HepG2 (cell line): ENCODE data around the gene WDR59. TPM values are rescaled to one million over a fixed set of nuclear protein-coding genes. Genes with fewer than 3 reads are reported as not detected.

Experiments
- HMG20B ChIP-seq: conservative IDR thresholded peaks from 2 replicates; pipeline ENCODE4 v1.6.1; 2016; ENCODE audit warnings: missing genetic modification reagents, missing compliant biosample characterization
- KDM2A ChIP-seq: sonication (generic); formaldehyde crosslinking; IDR thresholded peaks from 2 replicates; pipeline ENCODE4 v1.4.0; 2020; ENCODE audit warnings: low read depth, missing genetic modification reagents, borderline replicate concordance
- SIX1 ChIP-seq: sonication (generic); formaldehyde crosslinking; IDR thresholded peaks from 2 replicates; pipeline ENCODE4 v1.4.0; 2020; ENCODE audit warnings: missing genetic modification reagents, borderline replicate concordance
- SMYD3 ChIP-seq: sonication (generic); formaldehyde crosslinking; IDR thresholded peaks from 2 replicates; pipeline ENCODE4 v1.8.1; 2023; ENCODE audit warnings: mild to moderate bottlenecking, missing genetic modification reagents
- SNRNP70 ChIP-seq: fragments of 200-400 bp; formaldehyde crosslinking; IDR thresholded peaks from 2 replicates; pipeline ENCODE4 v1.6.1; 2017; ENCODE audit warnings: mild to moderate bottlenecking, low read depth, low read length, moderate library complexity
- THAP11 ChIP-seq: IDR thresholded peaks from 2 replicates; pipeline ENCODE4 v1.6.1; 2016; ENCODE audit warnings: missing biosample characterization, missing genetic modification reagents
- ZNF367 ChIP-seq: sonication (generic); formaldehyde crosslinking; IDR thresholded peaks from 2 replicates; pipeline ENCODE4 v1.4.0; 2020; ENCODE audit warnings: missing genetic modification reagents, borderline replicate concordance
- ZNF775 ChIP-seq: sonication (generic); formaldehyde crosslinking; IDR thresholded peaks from 2 replicates; pipeline ENCODE4 v1.4.0; 2020; ENCODE audit warnings: missing genetic modification reagents, mild to moderate bottlenecking, moderate library complexity, borderline replicate concordance
- ZSCAN31 ChIP-seq: sonication (generic); formaldehyde crosslinking; IDR thresholded peaks from 2 replicates; pipeline ENCODE4 v1.5.0; 2020; ENCODE audit warnings: low read depth, mild to moderate bottlenecking, missing genetic modification reagents
- polyA plus RNA-seq, 8 experiments: library from polyadenylated mRNA; depleted of rRNA in 3 of 8; stranded (reverse) in 7 of 8; unstranded in 1 of 8; fragments of >200 nt; fragmentation: Illumina TruSeq in 4 of 8; extraction: Trizol in 4 of 8; gene quantifications; 2 replicates each; pipeline versions ENCODE4 v1.2.1 to v1.2.3, GENCODE V29; 2011 to 2016; ENCODE audit warnings: low read depth in 4 of 8, missing spikeins in 1 of 8, mixed read lengths in 1 of 8; ENCODE audit not compliant: insufficient read depth in 1 of 8
- total RNA-seq, 5 experiments: library from RNA; depleted of rRNA; stranded (reverse); fragments of >200 nt; fragmentation: Illumina TruSeq; extraction: Trizol; gene quantifications; 2 replicates each; pipeline ENCODE4 v1.2.3, GENCODE V29; 2016; ENCODE audit warnings: low read depth in 1 of 5
- TF ChIP-seq, protein P1 (sequence below): sonication (generic); formaldehyde crosslinking; IDR thresholded peaks from 2 replicates; pipeline ENCODE4 v1.4.0; 2020; ENCODE audit warnings: missing genetic modification reagents, low read depth, mild to moderate bottlenecking, borderline replicate concordance
- TF ChIP-seq, protein P2 (sequence below): sonication (generic); formaldehyde crosslinking; IDR thresholded peaks from 2 replicates; pipeline ENCODE4 v1.5.0; 2020; ENCODE audit warnings: missing genetic modification reagents
- TF ChIP-seq, protein P3 (sequence below): sonication (generic); formaldehyde crosslinking; conservative IDR thresholded peaks from 2 replicates; pipeline ENCODE4 v1.4.0; 2020; ENCODE audit warnings: missing genetic modification reagents
- TF ChIP-seq, protein P4 (sequence below): sonication (generic); formaldehyde crosslinking; IDR thresholded peaks from 2 replicates; pipeline ENCODE4 v1.5.1; 2020; ENCODE audit warnings: missing genetic modification reagents, mild to moderate bottlenecking, borderline replicate concordance
- TF ChIP-seq, protein P5 (sequence below): sonication (generic); formaldehyde crosslinking; IDR thresholded peaks from 2 replicates; pipeline ENCODE4 v1.4.0; 2020; ENCODE audit warnings: missing genetic modification reagents
- TF ChIP-seq, protein P6 (sequence below): sonication (generic); formaldehyde crosslinking; IDR thresholded peaks from 2 replicates; pipeline ENCODE4 v1.5.0; 2020; ENCODE audit warnings: mild to moderate bottlenecking, missing genetic modification reagents
- TF ChIP-seq, protein P7 (sequence below): sonication (generic); formaldehyde crosslinking; IDR thresholded peaks from 2 replicates; pipeline ENCODE4 v1.5.0; 2020; ENCODE audit warnings: mild to moderate bottlenecking, missing genetic modification reagents

WDR59 gene
- total and polyA plus RNA-seq, 2 of the 13 experiments (the other 11 are each of a cell fraction or from before 2014, with no cell fraction given): 65.2 to 306 TPM

DNA sequence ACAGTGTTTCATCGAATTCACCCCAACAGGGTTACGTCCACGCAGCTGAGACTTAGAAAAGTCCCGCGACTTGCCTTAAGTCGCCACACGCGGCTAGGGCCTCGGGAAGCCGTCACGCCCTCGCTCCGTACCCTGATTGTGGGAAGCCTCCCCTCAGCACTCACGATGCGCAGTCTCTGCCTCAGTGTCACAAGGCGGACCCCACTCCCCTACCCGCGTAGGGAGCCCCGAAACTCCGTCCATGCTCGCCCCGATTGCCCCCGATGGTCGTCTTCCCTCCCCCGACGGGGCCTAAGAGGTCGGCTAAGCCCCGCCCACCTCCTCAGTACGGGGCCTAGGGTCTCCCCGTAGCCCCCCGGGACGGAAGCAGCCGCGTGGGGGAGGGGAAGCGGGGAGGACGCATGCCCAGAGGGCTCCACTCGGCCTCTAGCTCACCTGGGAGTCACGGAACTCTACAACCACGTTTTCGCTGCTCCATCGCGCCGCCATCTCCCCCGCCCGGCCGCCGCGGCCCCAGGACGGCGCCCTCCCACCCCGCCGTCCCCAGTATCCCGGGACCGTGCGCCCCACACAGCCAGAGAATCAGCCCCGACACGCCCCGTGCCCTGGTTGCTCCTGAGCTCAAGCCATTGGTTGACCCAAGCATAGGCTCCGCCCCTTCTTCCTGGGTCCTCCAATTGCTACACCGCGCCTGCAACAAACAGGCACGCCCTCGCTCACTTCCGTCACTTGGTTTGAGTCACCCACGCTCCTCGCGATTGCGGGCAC lies at the start of gene WDR59 (continued):
- TF ChIP-seq, protein P1, sequence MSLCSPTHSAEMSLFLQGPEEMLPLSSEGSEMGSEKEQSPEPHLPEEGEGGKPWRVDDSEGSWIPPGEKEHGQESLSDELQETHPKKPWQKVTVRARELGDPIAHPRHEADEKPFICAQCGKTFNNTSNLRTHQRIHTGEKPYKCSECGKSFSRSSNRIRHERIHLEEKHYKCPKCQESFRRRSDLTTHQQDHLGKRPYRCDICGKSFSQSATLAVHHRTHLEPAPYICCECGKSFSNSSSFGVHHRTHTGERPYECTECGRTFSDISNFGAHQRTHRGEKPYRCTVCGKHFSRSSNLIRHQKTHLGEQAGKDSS (CRISPR knock-in tag): no peak
- TF ChIP-seq HMG20B (CRISPR knock-in tag) (0 out of 2 replicates have a peak, but pooled peaks have one; percentile 36), SMYD3 (CRISPR knock-in tag) (no peak), KDM2A (CRISPR knock-in tag) (peak; percentile 95), ZNF367 (peak; percentile 70; the same call in 1 of the 2 replicates), ZSCAN31 (CRISPR knock-in tag) (no peak), THAP11 (CRISPR knock-in tag) (peak; percentile 98), SNRNP70 (no peak), ZNF775 (CRISPR knock-in tag) (0 out of 2 replicates have a peak, but pooled peaks have one; percentile 45), SIX1 (CRISPR knock-in tag) (no peak)
- TF ChIP-seq, protein P2, sequence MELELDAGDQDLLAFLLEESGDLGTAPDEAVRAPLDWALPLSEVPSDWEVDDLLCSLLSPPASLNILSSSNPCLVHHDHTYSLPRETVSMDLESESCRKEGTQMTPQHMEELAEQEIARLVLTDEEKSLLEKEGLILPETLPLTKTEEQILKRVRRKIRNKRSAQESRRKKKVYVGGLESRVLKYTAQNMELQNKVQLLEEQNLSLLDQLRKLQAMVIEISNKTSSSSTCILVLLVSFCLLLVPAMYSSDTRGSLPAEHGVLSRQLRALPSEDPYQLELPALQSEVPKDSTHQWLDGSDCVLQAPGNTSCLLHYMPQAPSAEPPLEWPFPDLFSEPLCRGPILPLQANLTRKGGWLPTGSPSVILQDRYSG (CRISPR knock-in tag): 0 out of 2 replicates have a peak, but pooled peaks have one; percentile 36
- TF ChIP-seq, protein P3, sequence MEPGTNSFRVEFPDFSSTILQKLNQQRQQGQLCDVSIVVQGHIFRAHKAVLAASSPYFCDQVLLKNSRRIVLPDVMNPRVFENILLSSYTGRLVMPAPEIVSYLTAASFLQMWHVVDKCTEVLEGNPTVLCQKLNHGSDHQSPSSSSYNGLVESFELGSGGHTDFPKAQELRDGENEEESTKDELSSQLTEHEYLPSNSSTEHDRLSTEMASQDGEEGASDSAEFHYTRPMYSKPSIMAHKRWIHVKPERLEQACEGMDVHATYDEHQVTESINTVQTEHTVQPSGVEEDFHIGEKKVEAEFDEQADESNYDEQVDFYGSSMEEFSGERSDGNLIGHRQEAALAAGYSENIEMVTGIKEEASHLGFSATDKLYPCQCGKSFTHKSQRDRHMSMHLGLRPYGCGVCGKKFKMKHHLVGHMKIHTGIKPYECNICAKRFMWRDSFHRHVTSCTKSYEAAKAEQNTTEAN (CRISPR knock-in tag): no peak
- TF ChIP-seq, protein P4, sequence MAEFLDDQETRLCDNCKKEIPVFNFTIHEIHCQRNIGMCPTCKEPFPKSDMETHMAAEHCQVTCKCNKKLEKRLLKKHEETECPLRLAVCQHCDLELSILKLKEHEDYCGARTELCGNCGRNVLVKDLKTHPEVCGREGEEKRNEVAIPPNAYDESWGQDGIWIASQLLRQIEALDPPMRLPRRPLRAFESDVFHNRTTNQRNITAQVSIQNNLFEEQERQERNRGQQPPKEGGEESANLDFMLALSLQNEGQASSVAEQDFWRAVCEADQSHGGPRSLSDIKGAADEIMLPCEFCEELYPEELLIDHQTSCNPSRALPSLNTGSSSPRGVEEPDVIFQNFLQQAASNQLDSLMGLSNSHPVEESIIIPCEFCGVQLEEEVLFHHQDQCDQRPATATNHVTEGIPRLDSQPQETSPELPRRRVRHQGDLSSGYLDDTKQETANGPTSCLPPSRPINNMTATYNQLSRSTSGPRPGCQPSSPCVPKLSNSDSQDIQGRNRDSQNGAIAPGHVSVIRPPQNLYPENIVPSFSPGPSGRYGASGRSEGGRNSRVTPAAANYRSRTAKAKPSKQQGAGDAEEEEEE (CRISPR knock-in tag): peak; percentile 77; the same call in 1 of the 2 replicates
- TF ChIP-seq, protein P5, sequence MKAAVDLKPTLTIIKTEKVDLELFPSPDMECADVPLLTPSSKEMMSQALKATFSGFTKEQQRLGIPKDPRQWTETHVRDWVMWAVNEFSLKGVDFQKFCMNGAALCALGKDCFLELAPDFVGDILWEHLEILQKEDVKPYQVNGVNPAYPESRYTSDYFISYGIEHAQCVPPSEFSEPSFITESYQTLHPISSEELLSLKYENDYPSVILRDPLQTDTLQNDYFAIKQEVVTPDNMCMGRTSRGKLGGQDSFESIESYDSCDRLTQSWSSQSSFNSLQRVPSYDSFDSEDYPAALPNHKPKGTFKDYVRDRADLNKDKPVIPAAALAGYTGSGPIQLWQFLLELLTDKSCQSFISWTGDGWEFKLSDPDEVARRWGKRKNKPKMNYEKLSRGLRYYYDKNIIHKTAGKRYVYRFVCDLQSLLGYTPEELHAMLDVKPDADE (CRISPR knock-in tag): no peak
- TF ChIP-seq, protein P6, sequence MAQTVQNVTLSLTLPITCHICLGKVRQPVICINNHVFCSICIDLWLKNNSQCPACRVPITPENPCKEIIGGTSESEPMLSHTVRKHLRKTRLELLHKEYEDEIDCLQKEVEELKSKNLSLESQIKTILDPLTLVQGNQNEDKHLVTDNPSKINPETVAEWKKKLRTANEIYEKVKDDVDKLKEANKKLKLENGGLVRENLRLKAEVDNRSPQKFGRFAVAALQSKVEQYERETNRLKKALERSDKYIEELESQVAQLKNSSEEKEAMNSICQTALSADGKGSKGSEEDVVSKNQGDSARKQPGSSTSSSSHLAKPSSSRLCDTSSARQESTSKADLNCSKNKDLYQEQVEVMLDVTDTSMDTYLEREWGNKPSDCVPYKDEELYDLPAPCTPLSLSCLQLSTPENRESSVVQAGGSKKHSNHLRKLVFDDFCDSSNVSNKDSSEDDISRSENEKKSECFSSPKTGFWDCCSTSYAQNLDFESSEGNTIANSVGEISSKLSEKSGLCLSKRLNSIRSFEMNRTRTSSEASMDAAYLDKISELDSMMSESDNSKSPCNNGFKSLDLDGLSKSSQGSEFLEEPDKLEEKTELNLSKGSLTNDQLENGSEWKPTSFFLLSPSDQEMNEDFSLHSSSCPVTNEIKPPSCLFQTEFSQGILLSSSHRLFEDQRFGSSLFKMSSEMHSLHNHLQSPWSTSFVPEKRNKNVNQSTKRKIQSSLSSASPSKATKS: no peak
- TF ChIP-seq, protein P7, sequence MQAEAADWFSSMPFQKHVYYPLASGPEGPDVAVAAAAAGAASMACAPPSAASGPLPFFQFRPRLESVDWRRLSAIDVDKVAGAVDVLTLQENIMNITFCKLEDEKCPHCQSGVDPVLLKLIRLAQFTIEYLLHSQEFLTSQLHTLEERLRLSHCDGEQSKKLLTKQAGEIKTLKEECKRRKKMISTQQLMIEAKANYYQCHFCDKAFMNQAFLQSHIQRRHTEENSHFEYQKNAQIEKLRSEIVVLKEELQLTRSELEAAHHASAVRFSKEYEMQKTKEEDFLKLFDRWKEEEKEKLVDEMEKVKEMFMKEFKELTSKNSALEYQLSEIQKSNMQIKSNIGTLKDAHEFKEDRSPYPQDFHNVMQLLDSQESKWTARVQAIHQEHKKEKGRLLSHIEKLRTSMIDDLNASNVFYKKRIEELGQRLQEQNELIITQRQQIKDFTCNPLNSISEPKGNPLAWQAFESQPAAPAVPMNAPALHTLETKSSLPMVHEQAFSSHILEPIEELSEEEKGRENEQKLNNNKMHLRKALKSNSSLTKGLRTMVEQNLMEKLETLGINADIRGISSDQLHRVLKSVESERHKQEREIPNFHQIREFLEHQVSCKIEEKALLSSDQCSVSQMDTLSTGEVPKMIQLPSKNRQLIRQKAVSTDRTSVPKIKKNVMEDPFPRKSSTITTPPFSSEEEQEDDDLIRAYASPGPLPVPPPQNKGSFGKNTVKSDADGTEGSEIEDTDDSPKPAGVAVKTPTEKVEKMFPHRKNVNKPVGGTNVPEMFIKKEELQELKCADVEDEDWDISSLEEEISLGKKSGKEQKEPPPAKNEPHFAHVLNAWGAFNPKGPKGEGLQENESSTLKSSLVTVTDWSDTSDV: no peak
